ENCODE data around the gene RIN3. TPM values are rescaled to one million over a fixed set of nuclear protein-coding genes. Genes with fewer than 3 reads are reported as not detected.

Gene RIN3
- total RNA-seq, 1 donor = 48.8 TPM

GRCh38 chr14:92589213-92589852 is 75.8 kb downstream of the RIN3 start:
- no peaks in the 10 kb centered on the region for H3K9me3 ChIP-seq (ENCODE audit: low read depth, low read length)
- H3K27me3 ChIP-seq (ENCODE audit: insufficient read depth, low read length) = no peaks in the 10 kb centered on the region
- peaks cover 72% of the 10 kb centered on the region for H3K4me1 ChIP-seq (ENCODE audit: insufficient read depth, low read length)
- H3K4me3 ChIP-seq (ENCODE audit: low read length) = no peak overlapping the region

GRCh38 chr14:92590176-92590575 is 76.6 kb downstream of the RIN3 start:
- peaks cover 63% of the 10 kb centered on the region for H3K4me1 ChIP-seq (ENCODE audit: insufficient read depth, low read length)
- no peaks in the 10 kb centered on the region for H3K27me3 ChIP-seq (ENCODE audit: insufficient read depth, low read length)
- H3K9me3 ChIP-seq (ENCODE audit: low read depth, low read length) = no peaks in the 10 kb centered on the region
- H3K4me3 ChIP-seq (ENCODE audit: low read length) = no peak overlapping the region

GRCh38 chr14:92590941-92591340 is 77.4 kb downstream of the RIN3 start:
- no peak overlapping the region for H3K4me3 ChIP-seq (ENCODE audit: low read length)
- no peaks in the 10 kb centered on the region for H3K27me3 ChIP-seq (ENCODE audit: insufficient read depth, low read length)
- peaks cover 55% of the 10 kb centered on the region for H3K4me1 ChIP-seq (ENCODE audit: insufficient read depth, low read length)
- H3K9me3 ChIP-seq (ENCODE audit: low read depth, low read length) = no peaks in the 10 kb centered on the region

GRCh38 chr14:92591346-92591745 is 77.8 kb downstream of the RIN3 start:
- Histone ChIP-seq H3K4me1 (ENCODE audit: insufficient read depth, low read length) (peaks cover 51% of the 10 kb centered on the region), H3K9me3 (ENCODE audit: low read depth, low read length) (no peaks in the 10 kb centered on the region), H3K4me3 (ENCODE audit: low read length) (no peak overlapping the region), H3K27me3 (ENCODE audit: insufficient read depth, low read length) (no peaks in the 10 kb centered on the region)

GRCh38 chr14:92595267-92595666 is 81.7 kb downstream of the RIN3 start:
- Histone ChIP-seq H3K4me1 (ENCODE audit: insufficient read depth, low read length) (peaks cover 27% of the 10 kb centered on the region), H3K27me3 (ENCODE audit: insufficient read depth, low read length) (no peaks in the 10 kb centered on the region), H3K4me3 (ENCODE audit: low read length) (no peak overlapping the region), H3K9me3 (ENCODE audit: low read depth, low read length) (no peaks in the 10 kb centered on the region)

GRCh38 chr14:92596331-92596907 is 82.8 kb downstream of the RIN3 start:
- Histone ChIP-seq H3K9me3 (ENCODE audit: low read depth, low read length) (no peaks in the 10 kb centered on the region), H3K27me3 (ENCODE audit: insufficient read depth, low read length) (no peaks in the 10 kb centered on the region), H3K4me3 (ENCODE audit: low read length) (no peak overlapping the region), H3K4me1 (ENCODE audit: insufficient read depth, low read length) (peaks cover 23% of the 10 kb centered on the region)

GRCh38 chr14:92597906-92598905 is 84.6 kb downstream of the RIN3 start:
- H3K27me3 ChIP-seq (ENCODE audit: insufficient read depth, low read length) = no peaks in the 10 kb centered on the region
- H3K4me3 ChIP-seq (ENCODE audit: low read length) = no peak overlapping the region
- no peaks in the 10 kb centered on the region for H3K9me3 ChIP-seq (ENCODE audit: low read depth, low read length)
- peaks cover 28% of the 10 kb centered on the region for H3K4me1 ChIP-seq (ENCODE audit: insufficient read depth, low read length)

GRCh38 chr14:92599811-92600210 is 86.2 kb downstream of the RIN3 start:
- Histone ChIP-seq H3K9me3 (ENCODE audit: low read depth, low read length) (no peaks in the 10 kb centered on the region), H3K27me3 (ENCODE audit: insufficient read depth, low read length) (no peaks in the 10 kb centered on the region), H3K4me1 (ENCODE audit: insufficient read depth, low read length) (peaks cover 35% of the 10 kb centered on the region), H3K4me3 (ENCODE audit: low read length) (no peak overlapping the region)

- Histone ChIP-seq H3K4me3 (ENCODE audit: low read length) (no peak overlapping the region), H3K27me3 (ENCODE audit: insufficient read depth, low read length) (no peaks in the 10 kb centered on the region), H3K4me1 (ENCODE audit: insufficient read depth, low read length) (peaks cover 35% of the 10 kb centered on the region), H3K9me3 (ENCODE audit: low read depth, low read length) (no peaks in the 10 kb centered on the region)
Measured at GRCh38 chr14:92600318-92601053, 86.9 kb downstream of the RIN3 start.

- H3K4me1 ChIP-seq (ENCODE audit: insufficient read depth, low read length) = peaks cover 35% of the 10 kb centered on the region
- no peaks in the 10 kb centered on the region for H3K27me3 ChIP-seq (ENCODE audit: insufficient read depth, low read length)
- no peak overlapping the region for H3K4me3 ChIP-seq (ENCODE audit: low read length)
- H3K9me3 ChIP-seq (ENCODE audit: low read depth, low read length) = no peaks in the 10 kb centered on the region
Measured at GRCh38 chr14:92601131-92601710, 87.6 kb downstream of the RIN3 start.

- H3K4me1 ChIP-seq (ENCODE audit: insufficient read depth, low read length) = peaks cover 35% of the 10 kb centered on the region
Measured at GRCh38 chr14:92601757-92602417, 88.3 kb downstream of the RIN3 start.

GRCh38 chr14:92603309-92604242 is 90.0 kb downstream of the RIN3 start:
- Histone ChIP-seq H3K9me3 (ENCODE audit: low read depth, low read length) (no peaks in the 10 kb centered on the region), H3K27me3 (ENCODE audit: insufficient read depth, low read length) (no peaks in the 10 kb centered on the region), H3K4me3 (ENCODE audit: low read length) (no peak overlapping the region), H3K4me1 (ENCODE audit: insufficient read depth, low read length) (peaks cover 35% of the 10 kb centered on the region)

More at GRCh38 chr14:92601757-92602417, 88.3 kb downstream of the RIN3 start:
- Histone ChIP-seq H3K4me3 (ENCODE audit: low read length) (no peak overlapping the region), H3K27me3 (ENCODE audit: insufficient read depth, low read length) (no peaks in the 10 kb centered on the region), H3K9me3 (ENCODE audit: low read depth, low read length) (no peaks in the 10 kb centered on the region)

GRCh38 chr14:92605274-92605940 is 91.8 kb downstream of the RIN3 start:
- Histone ChIP-seq H3K4me3 (ENCODE audit: low read length) (no peak overlapping the region), H3K9me3 (ENCODE audit: low read depth, low read length) (no peaks in the 10 kb centered on the region), H3K27me3 (ENCODE audit: insufficient read depth, low read length) (no peaks in the 10 kb centered on the region), H3K4me1 (ENCODE audit: insufficient read depth, low read length) (peaks cover 32% of the 10 kb centered on the region)
